Adipose tissue (tissue), 3 donors: ENCODE data around the gene TUFT1. TPM values are rescaled to one million over a fixed set of nuclear protein-coding genes. Genes with fewer than 3 reads are reported as not detected.

Experiments
- H3K27ac ChIP-seq: one replicate; pipeline ENCODE4 v1.5.1; 2013; ENCODE audit warnings: low read depth, low read length
- WGBS, 3 donors: extraction: QIAGEN DNeasy Blood & Tissue Kit; methylation state at CpG; one replicate each; pipeline ENCODE4 v1.1.7; 2013; 5-methylcytosine and 5-hydroxymethylcytosine counted together
- polyA plus RNA-seq, 3 donors: library from polyadenylated mRNA; stranded (reverse); fragments of 200-250 nt; gene quantifications; one replicate each; pipeline ENCODE4 v1.2.3, GENCODE V29; 2013
- donor health status: healthy with polysubstance abuse.
- donor health status: Bipolar disorder and iron deficiency.
- donor health status: healthy.

TUFT1 gene
- polyA plus RNA-seq, 3 donors: 4.2 to 13.3 (median 4.2) TPM

DNA sequence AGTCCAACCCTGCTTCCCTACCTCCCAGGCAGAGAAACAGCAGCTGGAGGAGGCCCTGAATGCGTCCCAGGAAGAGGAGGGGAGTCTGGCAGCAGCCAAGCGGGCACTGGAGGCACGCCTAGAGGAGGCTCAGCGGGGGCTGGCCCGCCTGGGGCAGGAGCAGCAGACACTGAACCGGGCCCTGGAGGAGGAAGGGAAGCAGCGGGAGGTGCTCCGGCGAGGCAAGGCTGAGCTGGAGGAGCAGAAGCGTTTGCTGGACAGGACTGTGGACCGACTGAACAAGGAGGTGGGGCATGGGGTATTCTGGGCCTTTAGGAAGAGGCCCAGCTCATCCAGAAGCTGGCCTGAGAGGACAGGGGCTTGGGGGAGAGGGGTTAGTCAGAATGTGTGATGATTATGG lies 9.6 kb upstream of the TUFT1 start:
- 80 to 84% (median 81%) methylated on average over 9 to 11 of the region's 11 CpGs for WGBS, 3 donors
- H3K27ac ChIP-seq: no peak overlapping the region

DNA sequence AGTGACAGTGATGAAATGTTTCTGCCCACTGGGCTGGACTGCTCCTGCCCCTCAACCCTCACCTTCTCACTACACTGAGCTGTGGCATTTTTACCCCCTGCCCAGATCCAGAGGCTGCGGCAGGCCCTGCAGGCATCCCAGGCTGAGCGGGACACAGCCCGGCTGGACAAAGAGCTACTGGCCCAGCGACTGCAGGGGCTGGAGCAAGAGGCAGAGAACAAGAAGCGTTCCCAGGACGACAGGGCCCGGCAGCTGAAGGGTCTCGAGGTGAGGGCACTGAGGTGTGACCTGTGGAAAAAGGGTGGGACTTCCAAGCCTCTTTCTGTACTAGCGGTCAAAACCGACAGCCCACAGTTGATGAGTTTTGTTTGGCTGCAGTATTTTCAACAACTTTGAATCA lies 6.2 kb upstream of the TUFT1 start:
- WGBS, 3 donors: 84 to 92% (median 88%) methylated on average over 10 of the region's 10 CpGs
- no peak overlapping the region for H3K27ac ChIP-seq

DNA sequence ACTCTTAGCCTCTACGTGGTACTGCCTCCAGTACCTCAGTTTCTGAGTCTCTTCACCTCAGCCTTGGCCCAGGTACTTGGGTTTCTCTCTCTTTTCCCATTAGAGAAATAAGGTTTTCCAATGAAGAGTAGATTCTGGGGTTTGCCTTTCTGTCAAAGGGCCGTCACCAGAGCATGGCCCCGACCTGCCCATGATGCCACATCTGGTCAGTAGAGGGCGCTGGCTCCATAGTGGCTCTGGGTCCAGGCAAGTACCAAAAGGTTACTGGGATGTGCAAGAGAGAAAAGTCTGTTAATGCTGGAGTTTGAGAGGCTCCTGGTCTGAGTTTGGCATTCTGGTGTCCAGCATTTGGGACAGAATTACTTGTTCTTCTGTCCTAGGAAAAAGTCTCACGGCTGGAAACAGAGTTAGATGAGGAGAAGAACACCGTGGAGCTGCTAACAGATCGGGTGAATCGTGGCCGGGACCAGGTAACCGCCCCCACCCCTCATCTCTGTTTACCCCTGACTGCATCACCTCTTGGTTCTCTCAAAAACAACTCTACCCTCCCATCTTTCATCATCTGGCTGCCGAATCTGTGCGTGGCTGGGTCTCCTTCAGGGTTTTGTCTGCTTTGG lies 5.3 kb upstream of the TUFT1 start:
- WGBS, 3 donors: 56 to 68% (median 61%) methylated on average over 12 of the region's 12 CpGs
- no peak overlapping the region for H3K27ac ChIP-seq

DNA sequence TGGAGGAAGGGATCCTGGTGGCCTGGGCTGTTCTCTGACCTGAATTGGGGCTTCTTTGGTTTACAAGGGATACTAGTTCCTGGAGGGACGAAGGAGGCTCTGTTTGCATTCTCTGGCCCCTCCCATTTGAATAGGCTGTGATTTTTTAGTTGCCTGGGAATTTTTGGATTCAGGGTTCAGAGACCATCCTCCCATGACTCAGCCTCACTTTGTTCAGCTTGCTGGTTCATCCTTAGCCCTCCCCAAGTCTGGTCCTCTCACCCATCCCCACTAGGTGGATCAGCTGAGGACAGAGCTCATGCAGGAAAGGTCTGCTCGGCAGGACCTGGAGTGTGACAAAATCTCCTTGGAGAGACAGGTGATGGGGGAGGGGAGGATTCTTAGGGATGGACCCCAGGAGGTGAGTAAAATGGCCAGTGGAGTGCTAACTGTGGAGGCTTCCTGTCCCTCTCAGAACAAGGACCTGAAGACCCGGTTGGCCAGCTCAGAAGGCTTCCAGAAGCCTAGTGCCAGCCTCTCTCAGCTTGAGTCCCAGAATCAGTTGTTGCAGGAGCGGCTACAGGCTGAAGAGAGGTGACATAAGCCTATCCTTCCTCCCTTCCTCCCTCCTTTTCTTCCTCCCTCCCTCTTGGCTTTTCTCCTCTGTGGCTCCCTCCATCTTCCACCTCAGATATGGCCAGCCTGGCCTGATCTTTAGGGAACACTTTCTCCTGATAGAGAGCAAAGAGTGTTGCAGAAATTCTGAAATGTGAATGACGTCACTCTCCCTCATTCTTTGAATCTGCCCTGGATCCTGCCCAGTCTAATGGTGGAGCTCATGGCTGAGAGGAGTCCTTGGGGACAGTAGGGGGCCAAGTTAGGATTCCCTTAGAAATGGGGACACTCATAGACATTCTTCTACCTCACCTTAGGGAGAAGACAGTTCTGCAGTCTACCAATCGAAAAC lies 4.5 kb upstream of the TUFT1 start:
- 80 to 83% (median 81%) methylated on average over 6 of the region's 6 CpGs for WGBS, 3 donors
- no peak overlapping the region for H3K27ac ChIP-seq

DNA sequence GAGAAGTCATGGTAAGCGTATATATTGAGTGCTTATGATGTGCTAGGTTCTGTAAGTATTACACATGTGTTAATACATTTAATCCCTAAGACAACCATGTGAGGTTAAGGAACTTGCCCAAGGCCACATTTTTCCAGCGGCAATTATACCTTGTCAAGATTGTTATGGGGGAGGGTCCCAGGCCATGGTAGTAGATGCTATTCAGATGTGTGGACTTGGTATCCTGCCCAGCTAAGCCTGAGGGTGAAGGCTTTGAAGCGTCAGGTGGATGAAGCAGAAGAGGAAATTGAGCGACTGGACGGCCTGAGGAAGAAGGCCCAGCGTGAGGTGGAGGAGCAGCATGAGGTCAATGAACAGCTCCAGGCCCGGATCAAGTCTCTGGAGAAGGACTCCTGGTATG lies 3.6 kb upstream of the TUFT1 start:
- 82 to 90% (median 87%) methylated on average over 7 of the region's 7 CpGs for WGBS, 3 donors

DNA sequence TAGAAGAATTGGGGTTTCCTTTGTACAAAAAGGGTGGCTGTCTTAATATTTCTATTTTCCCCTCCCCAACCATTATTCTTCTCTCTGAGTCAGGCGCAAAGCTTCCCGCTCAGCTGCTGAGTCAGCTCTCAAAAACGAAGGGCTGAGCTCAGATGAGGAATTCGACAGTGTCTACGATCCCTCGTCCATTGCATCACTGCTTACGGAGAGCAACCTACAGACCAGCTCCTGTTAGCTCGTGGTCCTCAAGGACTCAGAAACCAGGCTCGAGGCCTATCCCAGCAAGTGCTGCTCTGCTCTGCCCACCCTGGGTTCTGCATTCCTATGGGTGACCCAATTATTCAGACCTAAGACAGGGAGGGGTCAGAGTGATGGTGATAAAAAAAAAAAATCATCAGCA lies 3.0 kb upstream of the TUFT1 start:
- 59 to 86% (median 78%) methylated on average over 9 of the region's 9 CpGs for WGBS, 3 donors
- no peak overlapping the region for H3K27ac ChIP-seq

More for the DNA sequence above, 3.6 kb upstream of the TUFT1 start:
- no peak overlapping the region for H3K27ac ChIP-seq

DNA sequence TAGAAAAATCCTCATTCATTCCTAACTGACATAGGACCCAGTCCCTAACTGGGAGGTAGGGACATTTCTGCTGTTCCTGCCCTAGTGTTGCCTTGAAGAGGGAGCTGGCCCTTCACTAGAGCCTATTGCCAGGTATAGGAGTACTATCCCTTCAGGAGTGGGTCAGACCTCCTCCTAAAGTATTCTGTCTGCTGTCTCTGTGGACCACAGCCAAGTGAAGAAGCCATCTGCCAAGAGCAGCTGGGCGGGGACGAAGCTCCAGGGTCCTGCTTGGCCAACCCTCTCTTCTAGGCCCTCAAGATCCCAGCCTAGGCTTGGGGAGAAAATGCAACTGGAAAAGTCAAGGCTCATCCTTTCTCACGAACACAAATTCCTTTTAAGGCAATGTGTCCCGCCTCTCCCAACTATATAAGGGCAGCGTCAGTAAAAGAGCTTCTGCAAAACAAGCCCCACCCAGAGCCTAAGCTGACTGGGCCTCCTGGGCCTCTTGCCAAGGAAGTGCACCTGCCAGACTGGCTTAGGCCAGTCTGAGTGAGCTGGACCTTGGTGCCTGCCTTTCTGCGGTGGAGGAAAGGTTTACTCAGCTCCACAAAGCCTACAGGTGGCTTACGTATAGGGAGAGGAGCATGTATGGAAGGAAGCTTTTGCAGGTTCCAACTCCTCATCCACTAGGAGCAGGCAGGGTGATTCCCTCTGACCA lies 638 bp upstream of the TUFT1 start:
- 6 to 26% (median 10%) methylated on average over 7 of the region's 7 CpGs for WGBS, 3 donors
- H3K27ac ChIP-seq: no peak overlapping the region

DNA sequence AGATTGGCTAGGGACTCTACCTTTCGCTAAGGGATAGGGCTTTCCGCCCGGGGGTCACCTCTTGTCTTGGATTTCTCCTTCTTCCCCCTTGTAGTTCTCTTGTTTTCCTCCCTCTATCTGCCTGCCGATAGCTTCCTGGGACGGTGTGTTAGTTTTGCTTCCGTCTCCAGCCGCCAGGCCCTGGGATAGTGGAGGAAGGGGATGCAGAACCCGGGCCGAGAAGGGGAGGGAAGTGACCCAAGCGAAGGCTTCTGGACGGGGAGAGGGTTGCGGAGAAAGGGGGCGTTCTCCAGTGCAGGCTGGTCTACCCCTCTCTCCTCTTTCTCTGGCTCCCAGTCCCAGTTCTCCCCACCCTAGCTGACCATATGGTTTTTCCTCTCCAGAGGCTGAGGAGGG lies 871 bp downstream of the TUFT1 start:
- no peak overlapping the region for H3K27ac ChIP-seq
- 8 to 27% (median 15%) methylated on average over 13 of the region's 13 CpGs for WGBS, 3 donors

DNA sequence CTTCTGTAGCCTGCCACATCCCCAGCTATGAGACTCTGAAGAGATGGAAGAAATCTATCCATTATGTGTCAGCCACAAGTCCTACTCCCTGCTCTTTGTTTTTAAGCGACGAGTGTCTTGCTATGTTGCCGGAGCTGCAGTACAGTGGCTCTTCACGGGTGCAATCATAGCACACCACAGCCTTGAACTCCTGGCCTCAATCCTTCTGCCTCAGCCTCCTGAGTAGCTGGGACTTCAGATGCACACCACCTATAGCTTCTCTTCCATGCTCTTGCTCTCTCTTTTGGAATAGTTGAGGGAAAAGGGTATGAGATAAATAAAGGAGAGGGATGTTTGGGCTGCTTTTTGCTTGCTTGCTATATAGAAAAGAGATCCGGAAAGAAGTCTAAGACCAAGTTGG lies 1.6 kb downstream of the TUFT1 start:
- no peak overlapping the region for H3K27ac ChIP-seq

DNA sequence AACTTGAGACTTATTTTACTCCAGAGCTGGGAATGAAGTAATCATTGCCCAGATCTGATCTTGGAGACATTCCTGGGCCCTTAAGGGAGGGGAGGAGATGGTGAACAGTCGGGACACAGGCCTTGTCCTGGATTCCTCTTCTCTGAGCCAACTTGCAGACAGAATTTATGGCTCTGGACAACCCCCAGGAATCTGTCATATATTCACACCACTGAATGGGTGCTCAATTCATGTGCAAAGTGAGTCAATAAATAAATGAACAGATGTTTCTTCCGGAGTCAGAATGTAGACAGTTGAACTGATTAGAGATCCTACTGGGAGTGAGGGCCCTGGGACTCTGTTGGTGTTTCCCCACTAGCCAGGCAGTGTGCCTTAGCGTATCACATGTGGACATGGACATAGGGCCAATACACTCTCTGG lies 2.6 kb downstream of the TUFT1 start:
- WGBS, 3 donors: 37 to 73% (median 70%) methylated on average over 3 of the region's 3 CpGs
- no peak overlapping the region for H3K27ac ChIP-seq

More for the DNA sequence above, 1.6 kb downstream of the TUFT1 start:
- 50 to 86% (median 86%) methylated on average over 5 of the region's 5 CpGs for WGBS, 3 donors

DNA sequence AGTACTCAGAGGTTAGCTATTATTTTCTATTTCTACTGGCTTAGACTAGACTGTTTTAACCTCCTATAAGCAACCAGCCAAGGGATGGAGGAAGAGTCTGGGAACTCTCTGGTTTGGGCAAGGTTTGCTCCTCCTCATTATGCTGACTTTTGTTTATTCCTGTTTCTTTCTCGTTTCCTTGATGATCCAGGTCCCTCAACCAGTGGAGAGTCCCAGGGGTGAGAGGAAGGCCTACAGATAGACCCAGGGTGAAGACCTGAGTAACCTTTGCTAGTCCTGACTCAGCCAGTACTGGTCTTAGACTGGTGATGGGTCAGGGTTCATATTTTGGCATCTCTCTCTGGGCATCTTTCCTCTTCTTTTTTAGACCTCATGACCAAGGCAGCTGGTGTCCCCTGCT lies 5.4 kb downstream of the TUFT1 start:
- WGBS, 3 donors: 49 to 79% (median 65%) methylated on average over 1 of the region's 1 CpG
- H3K27ac ChIP-seq: no peak overlapping the region

DNA sequence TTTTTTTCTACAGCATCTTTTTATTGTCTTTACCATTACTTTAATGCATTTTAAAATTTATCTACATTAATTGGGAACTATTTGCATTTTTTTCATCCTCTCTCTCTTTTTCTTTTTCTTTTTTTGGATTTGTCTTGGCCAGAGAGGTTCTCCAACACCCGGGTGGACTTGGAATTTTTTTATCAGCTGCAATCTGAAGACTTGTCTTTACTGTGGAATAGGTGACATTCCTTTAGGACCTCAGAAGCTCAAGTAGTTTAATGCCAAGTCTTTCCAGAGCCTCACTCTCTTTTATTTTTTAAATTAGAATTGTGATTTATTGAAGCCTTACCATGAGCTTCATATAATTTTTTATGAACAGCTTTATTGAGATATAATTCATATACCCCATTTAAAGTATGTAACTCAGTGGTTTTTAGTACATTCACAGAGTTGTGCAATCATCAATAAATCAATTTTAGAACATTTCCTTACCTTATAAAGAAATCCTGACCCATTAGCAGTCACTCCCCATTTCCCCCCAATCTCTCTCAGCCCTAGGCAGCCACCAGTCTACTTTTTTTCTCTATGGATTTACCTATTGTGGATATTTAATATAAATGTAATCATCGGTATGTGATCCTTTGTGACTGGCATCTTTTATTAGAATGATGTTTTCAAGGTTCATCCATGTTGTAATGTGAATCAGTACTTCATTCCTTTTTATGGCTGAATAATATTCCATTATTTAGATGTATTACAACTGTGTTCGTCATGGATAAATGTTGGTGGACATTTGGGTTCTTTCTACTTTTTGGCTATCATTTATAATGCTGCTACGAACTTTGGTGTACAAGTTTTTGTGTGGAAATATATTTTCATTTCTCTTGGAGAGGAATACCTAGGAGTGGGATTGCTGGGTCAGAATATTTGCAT lies 6.2 kb downstream of the TUFT1 start:
- 84 to 89% (median 88%) methylated on average over 4 of the region's 4 CpGs for WGBS, 3 donors
- no peak overlapping the region for H3K27ac ChIP-seq

DNA sequence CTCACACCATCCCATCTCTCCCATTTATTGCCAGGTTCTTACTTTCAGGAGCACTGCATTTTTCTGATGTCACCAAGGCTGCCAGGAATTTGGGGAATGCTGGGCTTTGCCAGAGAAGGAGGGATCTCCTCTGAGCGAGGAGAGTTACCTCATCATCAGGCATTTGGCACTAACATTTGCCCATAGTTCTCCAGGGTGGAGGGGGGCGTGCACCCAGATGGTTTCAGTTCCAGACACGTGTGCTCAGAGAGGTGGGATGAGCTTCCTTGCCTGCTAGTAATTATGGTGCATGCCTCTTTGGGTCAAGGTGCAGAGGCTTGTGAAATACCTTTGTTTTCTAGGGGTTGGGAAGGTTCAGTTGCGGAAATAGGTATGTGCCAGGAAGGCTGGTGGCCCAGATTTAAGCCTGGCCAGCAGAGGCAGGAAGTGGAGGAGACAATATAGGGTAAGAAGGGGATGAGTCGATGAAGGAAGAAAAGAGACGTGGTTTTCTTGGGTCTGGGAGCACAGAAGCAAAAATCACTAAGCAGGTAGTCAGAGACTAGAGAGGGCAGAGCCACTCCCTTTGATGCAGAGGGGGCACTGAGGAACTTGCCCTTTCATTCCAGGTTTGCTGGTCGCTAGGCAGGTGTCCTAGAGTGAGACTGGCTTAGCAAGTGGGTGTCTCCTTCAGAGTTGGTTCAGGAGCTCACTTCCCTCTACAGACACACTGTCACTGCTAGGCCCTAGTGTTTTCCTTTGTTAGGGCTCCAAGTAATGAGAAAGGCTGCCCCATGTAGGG lies 7.2 kb downstream of the TUFT1 start:
- no peak overlapping the region for H3K27ac ChIP-seq
- 54 to 59% (median 58%) methylated on average over 7 of the region's 7 CpGs for WGBS, 3 donors

DNA sequence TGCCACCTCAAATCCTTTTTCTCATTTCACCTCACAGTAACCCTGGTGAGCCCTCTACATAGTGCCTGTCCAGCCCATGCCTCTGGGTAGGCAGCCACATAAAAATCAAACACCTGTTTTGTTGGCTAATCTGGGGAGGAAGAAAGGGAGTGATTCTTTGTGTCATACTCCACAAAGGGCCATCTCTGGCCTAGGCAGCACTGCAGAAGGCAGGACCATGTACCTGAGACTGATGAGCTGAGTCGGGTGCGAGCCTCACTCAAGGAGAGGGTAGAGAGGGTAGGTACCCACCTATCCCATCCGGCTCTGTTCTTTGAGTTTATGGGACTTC lies 7.8 kb downstream of the TUFT1 start:
- 96 to 99% (median 96%) methylated on average over 3 of the region's 3 CpGs for WGBS, 3 donors
- no peak overlapping the region for H3K27ac ChIP-seq

DNA sequence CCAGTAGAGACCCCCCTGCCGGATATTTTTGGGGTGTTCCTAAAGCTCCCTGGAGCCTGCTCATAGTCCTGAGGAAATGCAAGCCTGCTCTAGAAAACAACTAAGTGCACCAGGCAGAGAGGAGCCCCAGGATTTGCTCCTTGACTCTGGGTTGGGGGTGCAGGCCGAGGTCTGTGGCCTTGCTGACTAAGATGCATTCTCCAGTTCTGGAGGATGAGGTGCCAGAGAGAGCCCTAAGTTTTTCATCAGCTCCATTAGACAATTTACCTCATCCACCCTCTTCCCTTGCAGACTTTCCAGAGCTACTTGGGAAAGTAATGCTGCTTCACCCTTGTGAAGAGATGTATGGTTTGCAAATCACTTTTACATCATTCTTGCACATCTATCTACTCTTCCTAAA lies 9.1 kb downstream of the TUFT1 start:
- no peak overlapping the region for H3K27ac ChIP-seq
- 75 to 92% (median 76%) methylated on average over 2 of the region's 2 CpGs for WGBS, 3 donors

DNA sequence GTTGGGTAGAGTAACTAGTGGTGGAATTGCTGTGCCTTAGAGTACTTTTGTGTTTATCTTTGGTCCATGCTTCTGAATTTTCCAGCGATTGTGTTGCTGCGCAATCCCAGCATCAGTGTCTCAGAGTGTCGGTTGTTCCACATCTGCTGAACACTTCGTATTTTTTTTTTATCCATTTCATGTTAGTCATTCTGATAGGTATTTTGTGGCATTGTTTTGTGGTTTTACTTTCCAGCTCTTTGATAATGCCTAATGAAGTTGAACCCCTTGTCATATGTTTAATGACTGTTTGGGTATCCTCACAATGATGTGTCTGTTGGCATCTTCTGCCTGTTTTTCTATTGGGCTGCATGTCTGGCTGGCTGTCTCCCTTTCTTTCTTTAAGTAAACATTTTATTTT lies 13.6 kb downstream of the TUFT1 start:
- H3K27ac ChIP-seq: no peak overlapping the region
- 92 to 93% (median 93%) methylated on average over 4 of the region's 4 CpGs for WGBS, 3 donors

DNA sequence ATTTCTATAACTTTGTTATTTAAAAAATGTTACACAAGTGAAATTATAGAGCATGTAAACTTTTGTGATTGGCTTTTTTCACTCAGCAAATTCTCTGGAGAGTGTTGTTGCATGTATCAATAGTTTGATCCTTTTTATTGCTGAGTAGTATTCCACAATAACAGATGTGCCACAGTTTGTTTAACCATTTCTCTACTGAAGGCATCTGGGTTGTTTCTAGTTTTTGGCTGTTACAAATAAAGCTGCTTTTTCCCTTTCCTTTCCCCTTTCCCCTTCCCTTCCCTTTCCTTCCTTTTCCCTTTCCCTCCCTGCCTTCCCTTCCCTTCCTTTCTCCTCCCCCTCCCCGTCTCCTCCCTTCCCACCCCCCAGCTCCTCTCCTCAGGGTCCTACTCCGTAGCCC lies 15.9 kb downstream of the TUFT1 start:
- H3K27ac ChIP-seq: no peak overlapping the region
- WGBS, 3 donors: 88 to 95% (median 91%) methylated on average over 2 of the region's 2 CpGs

DNA sequence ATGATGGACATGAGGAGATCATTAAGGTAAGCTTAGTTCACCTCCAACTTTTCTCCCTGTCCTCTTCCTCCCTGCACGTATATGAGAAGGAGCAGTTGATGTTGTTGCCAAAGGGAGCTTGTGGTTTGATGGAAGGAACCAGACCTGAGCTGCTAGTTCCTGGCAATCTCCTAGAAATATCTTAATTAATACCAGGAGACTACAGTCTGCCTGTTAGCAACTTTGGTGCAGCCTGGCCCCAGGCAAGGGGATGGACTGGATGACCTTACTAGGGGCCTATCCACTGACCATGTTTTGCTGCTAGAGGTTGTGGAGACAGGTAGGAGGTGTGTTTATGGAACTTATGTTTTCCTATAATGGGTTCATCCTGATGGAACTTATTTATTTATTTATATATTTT lies 22.6 kb downstream of the TUFT1 start:
- WGBS, 3 donors: 71 to 100% (median 83%) methylated on average over 1 of the region's 1 CpG
- no peak overlapping the region for H3K27ac ChIP-seq
